SK-N-SH (cell line): ENCODE data around the gene PRR16.

ENCODE experiments used
- EZH2phosphoT487 ChIP-seq: fragments of 200-600 bp; sonication (generic); IDR thresholded peaks from 2 replicates; pipeline ENCODE4 v1.6.1; 2017; ENCODE audit warnings: low read depth, mixed run types, mild to moderate bottlenecking, antibody characterized with exemption, moderate library complexity, borderline replicate concordance
- GABPA ChIP-seq: IDR thresholded peaks from 2 replicates; pipeline ENCODE4 v1.4.0; 2012; ENCODE audit warnings: low read depth, mild to moderate bottlenecking
- NFIC ChIP-seq: IDR thresholded peaks from 2 replicates; pipeline ENCODE4 v1.4.0; 2012; ENCODE audit warnings: borderline replicate concordance
- POLR2AphosphoS5 ChIP-seq: IDR thresholded peaks from 2 replicates; pipeline ENCODE4 v1.6.1; 2012; ENCODE audit warnings: low read depth, low read length
- RXRA ChIP-seq: IDR thresholded peaks from 2 replicates; pipeline ENCODE4 v1.4.0; 2012; ENCODE audit warnings: low read depth, mild to moderate bottlenecking, borderline replicate concordance
- SIN3A ChIP-seq: IDR thresholded peaks from 2 replicates; pipeline ENCODE4 v1.6.1; 2012; ENCODE audit warnings: low read depth, mild to moderate bottlenecking, low read length, moderate library complexity, borderline replicate concordance
- SMC3 ChIP-seq: IDR thresholded peaks from 2 replicates; pipeline ENCODE4 v1.6.1; 2012; ENCODE audit warnings: low read depth, low read length, improper control_type of control experiment
- TF ChIP-seq, protein P1 (sequence below): fragments of 150-350 bp; IDR thresholded peaks from 2 replicates; pipeline ENCODE4 v1.6.1; 2016; ENCODE audit warnings: mild to moderate bottlenecking, low read depth, low read length
- TF ChIP-seq, protein P2 (sequence below): fragments of 200-600 bp; sonication (generic); IDR thresholded peaks from 2 replicates; pipeline ENCODE4 v1.6.1; 2017; ENCODE audit warnings: antibody characterized with exemption, mild to moderate bottlenecking, moderate library complexity

DNA sequence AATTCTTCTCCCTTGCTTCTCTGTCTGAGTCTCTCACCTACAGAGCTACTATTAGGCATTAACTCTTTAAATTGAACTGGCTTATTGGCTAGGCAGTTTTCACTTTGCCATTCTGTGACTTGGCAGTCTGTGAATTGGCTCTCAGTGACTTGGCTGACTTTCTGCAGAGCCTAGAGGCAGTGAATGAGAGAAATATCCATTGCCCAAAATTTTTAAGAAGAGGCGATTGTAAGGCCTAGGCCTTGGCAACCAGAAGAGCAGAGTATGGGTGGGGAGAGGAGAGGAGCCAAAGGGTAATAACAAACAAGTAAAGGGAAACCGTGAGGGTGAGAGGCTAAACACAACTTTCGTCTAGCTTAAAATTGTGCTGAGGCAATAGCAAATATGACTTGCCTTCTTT is 176.7 kb downstream of the PRR16 start:
- TF ChIP-seq, protein P1, sequence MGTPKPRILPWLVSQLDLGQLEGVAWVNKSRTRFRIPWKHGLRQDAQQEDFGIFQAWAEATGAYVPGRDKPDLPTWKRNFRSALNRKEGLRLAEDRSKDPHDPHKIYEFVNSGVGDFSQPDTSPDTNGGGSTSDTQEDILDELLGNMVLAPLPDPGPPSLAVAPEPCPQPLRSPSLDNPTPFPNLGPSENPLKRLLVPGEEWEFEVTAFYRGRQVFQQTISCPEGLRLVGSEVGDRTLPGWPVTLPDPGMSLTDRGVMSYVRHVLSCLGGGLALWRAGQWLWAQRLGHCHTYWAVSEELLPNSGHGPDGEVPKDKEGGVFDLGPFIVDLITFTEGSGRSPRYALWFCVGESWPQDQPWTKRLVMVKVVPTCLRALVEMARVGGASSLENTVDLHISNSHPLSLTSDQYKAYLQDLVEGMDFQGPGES: no peak
- TF ChIP-seq, protein P2, sequence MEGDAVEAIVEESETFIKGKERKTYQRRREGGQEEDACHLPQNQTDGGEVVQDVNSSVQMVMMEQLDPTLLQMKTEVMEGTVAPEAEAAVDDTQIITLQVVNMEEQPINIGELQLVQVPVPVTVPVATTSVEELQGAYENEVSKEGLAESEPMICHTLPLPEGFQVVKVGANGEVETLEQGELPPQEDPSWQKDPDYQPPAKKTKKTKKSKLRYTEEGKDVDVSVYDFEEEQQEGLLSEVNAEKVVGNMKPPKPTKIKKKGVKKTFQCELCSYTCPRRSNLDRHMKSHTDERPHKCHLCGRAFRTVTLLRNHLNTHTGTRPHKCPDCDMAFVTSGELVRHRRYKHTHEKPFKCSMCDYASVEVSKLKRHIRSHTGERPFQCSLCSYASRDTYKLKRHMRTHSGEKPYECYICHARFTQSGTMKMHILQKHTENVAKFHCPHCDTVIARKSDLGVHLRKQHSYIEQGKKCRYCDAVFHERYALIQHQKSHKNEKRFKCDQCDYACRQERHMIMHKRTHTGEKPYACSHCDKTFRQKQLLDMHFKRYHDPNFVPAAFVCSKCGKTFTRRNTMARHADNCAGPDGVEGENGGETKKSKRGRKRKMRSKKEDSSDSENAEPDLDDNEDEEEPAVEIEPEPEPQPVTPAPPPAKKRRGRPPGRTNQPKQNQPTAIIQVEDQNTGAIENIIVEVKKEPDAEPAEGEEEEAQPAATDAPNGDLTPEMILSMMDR: no peak
- TF ChIP-seq NFIC (no peak), GABPA (no peak), SMC3 (no peak), SIN3A (no peak), RXRA (no peak), EZH2phosphoT487 (no peak), POLR2AphosphoS5 (no peak)
